HG03060 (cell line): ENCODE data around the gene BORCS6.

ENCODE experiments used
- ATAC-seq: cut with Tn5 transposase; IDR thresholded peaks from one replicate; pipeline ENCODE4 v1.9.1; 2021; ENCODE audit warnings: low read depth, moderate number of reproducible peaks; ENCODE audit not compliant: unreplicated experiment

BORCS6 gene

DNA sequence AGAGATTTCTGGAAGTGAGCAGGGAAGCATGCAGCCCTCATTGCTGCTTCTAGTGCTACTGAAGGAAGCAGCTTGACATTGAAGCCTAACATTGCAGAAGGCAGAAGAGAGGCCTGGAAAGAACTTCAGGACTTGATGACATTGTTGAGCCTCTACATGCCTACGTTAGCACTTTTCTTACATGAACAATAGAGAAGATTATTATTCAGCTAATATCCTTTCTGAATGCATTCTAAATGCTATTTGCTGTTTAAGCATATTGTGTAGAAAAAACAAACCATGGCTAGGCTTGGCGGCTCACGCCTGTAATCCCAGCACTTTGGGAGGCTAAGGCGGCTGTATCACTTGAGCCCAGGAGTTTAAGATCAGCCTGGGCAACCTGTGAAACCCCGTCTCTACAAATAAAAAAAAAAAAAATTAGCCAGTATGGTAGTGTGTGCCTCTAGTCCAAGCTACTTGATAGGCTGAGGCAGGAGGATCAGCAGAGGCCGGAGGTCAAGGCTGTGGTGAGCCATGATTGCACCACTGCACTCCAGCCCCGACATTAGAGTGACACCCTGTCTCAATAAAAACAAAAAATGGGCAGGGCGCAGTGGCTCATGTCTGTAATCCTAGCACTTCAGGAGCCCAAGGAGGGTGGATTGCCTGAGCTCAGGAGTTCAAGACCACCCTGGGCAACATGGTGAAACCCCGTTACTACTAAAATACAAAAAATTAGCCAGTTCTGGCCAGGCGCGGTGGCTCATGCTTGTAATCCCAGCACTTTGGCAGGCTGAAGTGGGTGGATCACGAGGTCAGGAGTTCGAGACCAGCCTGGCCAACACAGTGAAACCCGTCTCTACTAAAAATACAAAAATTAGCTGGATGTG lies 22.6 kb upstream of the BORCS6 start:
- ATAC-seq: no peak

DNA sequence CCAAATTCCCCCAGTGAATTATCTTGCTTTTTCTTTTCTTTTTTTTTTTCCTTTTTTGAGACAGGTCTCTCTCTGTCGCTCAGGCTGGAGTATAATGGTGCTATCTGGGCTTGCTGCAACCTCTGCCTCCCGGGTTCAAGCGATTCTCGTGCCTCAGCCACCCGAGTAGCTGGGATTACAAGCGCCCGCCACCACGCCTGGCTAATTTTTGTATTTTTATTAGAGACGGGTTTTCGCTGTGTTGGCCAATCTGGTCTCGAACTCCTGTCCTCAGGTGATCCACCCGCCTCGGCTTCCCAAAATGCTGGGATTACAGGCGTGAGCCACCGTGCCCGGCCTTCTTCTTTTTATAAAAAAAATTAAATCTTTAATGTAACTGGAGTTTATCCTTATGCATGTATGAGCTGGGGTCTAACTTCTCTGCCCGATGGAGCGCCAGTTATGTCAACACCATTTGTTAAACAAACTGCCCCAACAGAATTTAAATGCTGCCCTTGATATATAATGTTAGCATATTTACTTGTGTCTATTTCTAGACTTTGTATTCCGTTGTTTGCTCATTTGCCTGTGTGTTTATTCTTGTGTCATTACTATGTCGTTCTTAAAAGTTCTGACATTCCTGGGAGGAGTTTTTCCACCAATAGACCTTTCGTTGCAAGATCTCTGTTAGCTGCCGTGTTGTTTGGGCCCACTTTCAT lies 20.9 kb upstream of the BORCS6 start:
- ATAC-seq: no peak

DNA sequence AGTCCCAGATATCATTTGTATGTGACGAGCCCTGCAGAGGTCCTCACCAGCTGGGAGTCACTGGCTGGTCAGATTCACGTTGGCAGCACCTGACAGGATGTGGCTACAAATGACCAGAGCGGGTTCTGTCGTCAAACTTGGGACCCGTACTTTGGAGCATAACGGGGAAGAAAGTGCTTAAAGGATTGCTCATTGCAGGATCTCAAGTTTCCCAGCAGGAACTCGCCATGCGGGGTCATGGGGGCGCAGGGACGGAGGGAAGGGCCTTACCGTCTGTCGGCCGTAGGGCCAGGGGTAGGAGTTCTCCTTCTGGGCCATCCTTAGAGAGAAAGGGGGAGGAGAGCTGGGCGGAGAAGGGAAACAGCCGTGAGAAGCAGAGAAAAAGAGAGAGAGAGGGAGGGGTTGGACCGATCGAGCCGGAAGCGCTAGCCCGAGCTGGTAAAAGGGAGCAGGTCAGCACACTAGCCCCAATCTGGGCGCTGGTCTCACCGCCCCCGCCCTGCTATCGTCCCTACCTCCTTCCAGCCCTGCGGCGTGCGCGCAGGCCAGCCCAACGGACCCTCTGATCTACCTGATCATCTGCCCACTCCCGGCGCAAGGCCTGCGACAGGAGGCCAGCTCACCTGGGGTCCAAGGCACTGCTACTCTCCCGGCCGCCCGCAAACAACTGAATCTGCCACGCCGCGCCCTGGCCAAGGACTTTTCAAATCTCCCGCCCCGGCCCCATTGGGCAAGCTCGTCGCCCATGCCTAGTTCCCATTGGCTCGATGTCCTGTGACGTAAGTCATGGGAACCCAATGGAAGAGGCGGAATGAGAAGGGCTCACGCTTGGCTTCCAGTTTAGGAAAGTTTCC lies 20.2 kb upstream of the BORCS6 start, which contains the start of gene AURKB:
Gene AURKB, minus strand, starts transcription at position 669 of the 854 bp plus-strand sequence. Its CDS starts 351 bp downstream, at position 318.
- peak; percentile 49 for ATAC-seq

DNA sequence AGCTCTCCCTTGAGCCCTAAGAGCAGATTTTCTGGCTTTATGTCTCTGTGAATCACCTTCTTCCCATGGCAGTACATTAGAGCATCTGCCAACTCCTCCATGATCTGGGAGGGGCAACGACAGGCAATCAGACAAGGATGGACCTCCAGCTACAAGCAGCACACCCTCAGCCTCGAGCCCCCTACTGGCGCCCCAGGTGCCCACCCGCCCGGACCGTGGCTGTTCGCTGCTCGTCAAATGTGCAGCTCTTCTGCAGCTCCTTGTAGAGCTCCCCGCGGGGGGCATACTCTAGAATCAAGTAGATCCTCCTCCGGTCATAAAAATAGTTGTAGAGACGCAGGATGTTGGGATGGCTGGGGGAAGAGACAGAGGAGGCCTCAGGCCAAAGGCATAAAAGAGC lies 16.6 kb upstream of the BORCS6 start:
- ATAC-seq: no peak

DNA sequence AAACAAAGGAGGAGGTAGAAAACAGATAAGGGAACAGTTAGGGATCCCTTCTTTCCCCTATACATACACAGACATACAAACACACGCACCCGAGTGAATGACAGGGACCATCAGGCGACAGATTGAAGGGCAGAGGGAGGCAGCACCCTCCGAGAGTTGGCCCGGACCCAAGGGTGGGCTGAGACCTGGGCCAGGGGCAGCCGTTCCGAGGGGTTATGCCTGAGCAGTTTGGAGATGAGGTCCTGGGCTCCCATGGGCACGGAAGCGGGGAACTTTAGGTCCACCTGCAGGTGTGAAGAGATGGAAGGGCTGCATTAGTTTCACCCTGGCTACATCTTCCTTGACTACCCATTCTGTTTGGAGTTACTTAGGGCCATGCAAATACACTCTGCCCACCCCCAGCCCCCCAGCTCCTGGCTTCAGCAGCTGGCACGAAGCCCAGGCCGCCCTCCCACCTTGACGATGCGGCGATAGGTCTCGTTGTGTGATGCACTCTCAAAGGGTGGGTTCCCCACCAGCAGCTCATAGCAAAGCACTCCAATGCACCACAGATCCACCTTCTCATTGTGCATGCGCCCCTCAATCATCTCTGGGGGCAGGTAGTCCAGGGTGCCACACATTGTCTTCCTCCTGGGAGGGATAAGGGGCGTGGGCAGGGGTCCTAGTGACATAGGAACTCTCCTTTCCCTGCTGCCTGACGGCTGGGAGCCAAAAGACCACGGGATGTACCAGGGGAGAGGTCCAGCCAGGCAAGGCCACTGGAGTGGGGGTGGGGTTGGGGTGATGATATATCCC lies 15.0 kb upstream of the BORCS6 start:
- no peak for ATAC-seq

DNA sequence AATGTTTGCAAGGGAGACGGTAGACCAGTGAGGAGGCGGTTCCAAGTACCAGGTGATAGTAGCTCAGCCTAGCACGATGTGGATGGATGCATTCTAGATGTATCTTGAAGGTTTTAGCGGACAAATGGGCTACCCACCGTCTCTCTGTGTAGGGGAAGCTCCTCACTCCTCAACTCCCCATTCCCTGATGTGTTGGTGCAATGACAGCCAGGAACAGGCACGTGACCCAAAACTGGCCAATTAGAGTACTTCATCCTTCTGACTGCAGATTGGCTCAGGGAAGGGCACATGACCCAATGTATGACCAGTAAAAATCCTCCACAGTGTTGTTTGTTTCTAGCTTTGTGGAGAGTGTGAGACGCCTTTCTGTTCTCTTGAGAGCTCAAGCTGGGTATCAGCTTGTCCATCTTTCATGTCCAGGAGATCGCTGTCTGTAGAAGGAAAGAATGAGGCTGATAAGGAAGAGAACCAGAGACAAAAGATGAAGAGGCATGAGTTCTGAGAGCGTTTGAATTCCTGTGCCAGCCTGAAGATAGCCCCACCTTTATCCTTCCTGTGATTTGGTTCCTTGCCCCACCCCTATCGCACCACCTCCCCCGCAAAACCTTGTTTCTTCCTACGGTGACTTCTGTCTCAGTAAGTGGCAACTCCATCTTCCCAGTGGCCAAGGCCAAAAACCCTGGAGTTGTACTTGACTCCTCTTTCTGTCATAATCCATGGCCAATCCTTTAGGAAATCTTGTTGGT lies 2.3 kb upstream of the BORCS6 start:
- no peak for ATAC-seq

DNA sequence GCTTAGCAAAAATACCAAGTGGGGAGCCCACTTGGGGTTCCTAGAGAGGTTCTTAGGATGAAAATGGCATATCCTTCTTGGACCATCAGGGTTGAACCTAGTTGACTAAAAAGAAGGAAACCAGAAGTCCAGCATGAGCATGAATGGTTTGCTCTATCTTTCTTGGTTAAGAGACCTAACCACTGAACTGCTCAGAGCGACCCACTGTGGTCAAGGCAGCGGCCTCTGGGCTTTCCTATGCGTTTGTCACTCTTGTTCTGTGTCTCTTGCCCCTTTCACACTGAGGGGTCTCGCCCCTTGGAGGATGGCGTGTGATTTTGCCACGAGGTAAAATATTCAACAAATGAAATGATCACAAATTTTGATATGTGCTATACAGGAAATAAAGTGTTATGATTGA lies 526 bp upstream of the BORCS6 start:
- no peak for ATAC-seq

DNA sequence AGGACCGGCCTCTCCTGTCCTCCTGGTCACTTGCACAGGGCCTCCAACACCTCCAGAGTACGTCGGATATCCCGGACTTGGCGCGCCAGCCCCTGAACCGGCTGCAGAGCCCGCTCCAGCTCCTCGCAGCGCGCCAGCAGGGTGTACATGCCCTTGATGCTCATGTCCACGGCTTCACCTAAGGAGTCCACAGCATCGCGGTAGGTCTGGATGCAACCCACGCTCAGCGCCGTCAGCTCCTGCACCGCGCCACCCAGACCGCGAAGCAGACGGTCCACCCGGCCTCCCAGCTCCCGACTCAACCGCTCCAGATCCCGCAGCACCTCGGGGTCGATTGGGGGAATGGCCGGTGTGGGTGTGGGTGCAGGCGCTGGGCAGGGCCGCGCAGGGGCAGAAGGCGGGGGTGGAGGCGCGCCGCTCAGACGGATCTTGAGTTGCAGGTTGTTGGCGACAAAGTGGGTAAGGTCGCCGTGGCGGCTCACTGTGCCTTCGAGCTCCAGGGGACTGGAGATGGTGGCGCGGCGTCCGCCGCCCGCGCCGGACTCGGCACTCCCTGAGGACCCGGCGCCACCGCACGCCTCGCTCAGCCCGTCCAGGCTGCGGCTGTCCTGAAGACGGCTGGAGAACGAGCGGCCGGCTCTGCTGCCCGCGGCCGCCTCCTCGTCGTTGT lies 804 bp downstream of the BORCS6 start:
- ATAC-seq: no peak

DNA sequence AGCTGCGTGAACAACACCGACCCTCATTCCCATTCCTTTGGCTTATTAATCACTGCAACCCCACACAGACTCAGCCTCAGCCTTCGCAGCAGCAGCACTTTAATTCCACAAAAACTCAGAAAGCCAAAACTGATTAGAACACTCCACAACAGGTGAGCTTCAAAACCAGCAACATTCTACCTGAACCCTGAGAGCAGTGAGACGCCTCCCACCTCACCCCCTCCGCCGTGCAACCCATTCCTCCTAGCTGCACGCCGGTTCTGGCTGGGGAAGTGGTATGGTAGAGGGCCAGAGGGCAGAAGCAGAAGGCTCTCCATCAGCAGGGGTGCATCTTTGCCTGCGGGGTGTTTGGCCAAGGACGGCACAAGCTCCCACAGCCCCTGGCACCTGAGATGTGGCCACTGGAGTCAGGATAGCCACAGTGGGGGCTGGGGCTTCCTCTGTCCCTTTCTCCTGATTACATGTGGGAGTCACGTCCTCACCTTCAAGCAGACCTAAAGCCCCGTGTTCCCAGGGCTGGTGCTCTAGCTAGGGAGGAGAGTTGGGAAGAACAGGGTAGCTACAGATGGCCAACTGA lies 1.6 kb downstream of the BORCS6 start:
- no peak for ATAC-seq

DNA sequence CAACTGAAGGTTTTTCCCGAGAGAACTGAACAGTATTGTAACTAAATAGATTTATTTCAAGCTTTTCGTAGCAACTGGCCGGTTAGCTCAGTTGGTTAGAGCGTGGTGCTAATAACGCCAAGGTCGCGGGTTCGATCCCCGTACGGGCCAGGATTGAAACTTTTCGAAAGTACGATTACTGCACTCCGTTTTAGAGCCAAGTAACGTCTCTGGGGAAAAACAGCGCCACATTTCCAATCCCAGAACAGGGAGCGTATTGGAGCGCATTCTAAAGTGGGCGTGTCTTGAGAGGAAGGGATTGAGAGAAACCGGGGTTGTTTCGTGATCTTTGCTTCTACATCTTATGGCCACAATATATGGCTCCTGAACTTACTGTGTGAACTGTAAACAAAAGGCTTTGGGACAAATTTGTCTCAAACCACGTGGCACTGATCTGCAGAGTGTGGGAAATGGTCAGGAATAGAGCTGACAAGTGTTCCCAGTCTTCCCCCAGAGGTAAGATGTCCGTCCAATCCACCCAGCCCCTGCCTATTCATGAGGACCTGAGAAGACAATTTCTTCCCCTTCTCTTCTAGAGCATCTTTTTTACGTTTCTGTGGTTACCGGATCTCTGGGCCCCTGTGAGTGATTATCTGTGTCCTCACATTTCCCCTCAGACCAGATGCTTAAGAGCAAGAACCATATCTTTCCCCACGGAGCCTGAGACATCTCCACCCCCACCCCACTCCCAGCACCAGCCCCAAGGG lies 2.3 kb downstream of the BORCS6 start:
- peak; percentile 20 for ATAC-seq

DNA sequence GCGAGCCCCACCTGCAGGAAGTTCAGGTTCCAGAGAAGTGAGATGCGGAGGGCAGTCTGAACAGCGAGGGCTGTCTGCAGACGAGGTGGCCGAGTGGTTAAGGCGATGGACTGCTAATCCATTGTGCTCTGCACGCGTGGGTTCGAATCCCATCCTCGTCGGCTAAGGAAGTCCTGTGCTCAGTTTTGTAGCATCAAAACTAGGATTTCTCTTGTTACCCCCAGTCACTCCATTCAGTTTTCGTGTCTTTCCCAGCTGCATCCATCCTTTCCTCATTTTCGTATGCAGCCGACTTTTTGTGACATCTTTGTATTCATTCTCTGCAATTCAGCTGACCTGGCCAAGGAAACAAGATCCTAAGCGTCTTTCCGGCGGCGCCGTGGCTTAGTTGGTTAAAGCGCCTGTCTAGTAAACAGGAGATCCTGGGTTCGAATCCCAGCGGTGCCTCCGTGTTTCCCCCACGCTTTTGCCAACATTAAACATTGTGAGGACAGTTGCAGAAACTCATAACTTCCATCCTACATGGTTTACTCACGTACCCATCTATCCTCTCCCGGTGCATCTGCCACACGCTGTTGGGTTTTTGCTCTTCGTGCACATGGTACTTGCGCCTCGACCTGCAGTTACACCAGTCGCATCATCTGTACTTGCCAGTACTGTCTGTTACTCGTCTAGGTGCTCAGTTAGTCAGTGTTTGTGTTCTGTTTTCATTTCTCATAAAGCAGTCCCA lies 3.0 kb downstream of the BORCS6 start:
- peak; percentile 19 for ATAC-seq

DNA sequence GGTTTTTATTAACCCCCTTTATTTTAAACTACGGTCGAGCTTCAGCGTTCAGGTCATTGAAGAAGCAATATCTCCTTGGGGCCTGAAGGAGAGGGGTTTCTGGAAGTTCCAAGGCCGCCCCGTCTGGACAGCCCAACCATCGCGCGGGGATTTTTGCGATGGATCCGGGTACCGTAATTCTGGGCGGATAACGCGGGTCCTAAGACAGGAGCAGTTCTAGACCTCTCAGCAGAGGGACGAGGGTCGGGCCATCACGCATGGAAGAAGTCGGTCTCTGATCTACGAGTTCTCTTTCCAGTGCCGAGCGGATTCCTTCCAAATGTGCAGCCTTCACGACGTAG lies 3.6 kb downstream of the BORCS6 start:
- peak; percentile 0 for ATAC-seq

DNA sequence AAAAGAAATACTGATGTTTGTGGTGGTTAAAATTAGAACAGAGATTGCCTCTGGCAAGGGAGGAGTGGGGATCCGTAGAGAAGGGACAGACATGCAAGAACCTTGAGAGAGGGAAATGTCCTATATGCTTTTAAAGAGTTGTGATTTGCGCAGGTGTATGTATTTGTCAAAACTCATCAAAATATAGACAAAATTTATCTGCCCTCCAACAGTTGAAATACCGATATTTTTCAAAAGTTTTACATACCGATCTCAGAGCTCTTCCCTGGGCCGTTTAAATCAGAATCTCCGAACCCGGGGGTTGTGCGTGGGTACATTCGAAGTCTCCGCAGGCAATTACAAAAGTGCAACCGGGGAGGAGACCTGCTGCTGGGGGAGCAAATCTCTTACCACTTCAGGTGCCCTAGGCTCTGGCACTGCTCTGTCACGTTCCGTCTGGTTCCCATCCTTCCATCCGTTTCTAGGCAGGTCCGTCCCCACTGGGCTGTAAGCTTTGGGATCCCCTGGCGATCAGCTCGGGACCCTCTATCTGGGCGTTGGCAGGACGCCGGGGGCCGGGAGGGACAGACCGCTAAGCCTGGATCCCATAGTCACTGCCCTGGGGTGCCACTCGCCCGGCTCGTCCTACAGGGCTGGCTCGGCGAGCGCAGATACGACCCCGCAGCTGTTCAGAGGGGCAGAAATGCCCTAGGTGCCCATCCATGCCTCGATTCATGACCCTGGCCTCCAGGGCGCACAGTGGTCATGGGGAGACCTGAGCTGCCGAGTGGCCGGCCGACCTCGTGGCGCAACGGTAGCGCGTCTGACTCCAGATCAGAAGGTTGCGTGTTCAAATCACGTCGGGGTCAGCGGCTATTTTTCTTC lies 4.2 kb downstream of the BORCS6 start:
- no peak for ATAC-seq

DNA sequence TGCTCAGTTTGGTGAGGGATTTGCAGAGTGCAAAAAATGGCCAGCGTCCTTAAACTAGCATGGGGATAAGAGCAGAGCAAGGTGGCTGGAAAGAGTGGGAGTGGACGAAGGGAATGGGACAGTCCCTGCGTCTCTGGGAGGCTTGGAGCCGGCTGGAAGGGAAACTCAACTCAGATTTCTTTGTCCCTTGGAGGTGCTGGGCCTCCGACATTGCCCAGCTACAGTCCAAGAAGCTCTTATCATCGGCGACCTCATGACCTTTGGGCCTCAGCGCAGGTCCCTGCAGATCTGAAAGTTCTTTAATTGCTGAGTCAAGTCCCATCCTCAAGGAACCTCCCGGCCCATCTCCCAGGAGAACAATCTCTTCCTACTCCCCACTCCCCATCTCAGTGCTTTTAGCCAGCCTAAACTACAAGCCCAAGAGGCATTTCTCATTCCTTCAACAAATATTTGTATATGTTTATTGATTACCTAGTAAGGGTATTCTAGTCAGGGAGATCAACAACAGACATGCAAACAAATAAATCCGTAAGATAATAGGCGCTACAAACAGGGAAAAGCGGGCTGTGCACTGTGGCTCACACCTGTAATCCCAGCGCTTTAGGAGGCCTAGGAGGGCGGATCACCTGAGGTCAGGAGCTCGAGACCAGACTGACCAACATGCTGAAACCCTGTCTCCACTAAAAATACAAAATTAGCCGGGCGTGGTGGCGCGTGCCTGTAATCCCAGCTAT lies 12.8 kb downstream of the BORCS6 start:
- no peak for ATAC-seq

DNA sequence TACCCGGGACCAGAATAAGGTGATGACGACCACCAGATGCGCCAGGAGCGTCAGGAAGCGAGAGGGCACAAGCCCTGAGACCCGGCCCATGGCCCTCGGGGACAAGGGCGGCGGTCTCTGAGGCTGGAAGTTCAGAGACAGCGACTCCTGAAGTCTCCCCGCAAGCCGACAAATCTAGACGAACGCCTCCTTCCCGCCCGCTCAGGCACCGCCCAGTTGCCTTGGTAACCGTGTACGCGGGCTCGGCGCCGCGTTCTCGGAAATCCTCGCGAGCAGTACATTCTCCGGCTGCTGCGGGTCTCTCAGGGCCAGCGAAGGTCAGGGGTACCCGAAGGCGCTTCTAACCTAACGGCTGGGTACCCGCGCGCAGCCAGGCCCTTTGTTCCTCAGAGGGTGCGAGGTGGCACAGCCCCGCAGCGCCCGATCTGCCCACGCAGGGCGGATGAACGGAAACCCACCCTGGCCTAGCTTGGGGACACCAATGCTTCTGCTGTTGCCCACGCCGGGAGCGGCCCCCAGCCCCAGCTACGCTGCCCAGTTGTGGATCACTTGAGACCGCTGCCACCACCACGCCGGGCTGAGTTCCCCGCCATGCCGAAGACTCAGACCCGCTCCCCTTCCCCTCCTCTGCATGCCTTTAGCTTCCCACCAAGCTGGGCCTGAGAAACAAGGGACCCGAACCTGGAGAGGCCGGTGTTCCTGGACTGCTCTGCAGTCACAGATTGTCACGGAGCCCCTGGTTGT lies 13.6 kb downstream of the BORCS6 start, which contains the start of gene TMEM107:
Gene TMEM107, minus strand, starts transcription at position 184 of the 744 bp plus-strand sequence. Its CDS starts 94 bp downstream, at position 90.
- ATAC-seq: no peak
